ENCODE measurements around the gene SOX10. TPM values are rescaled to one million over a fixed set of nuclear protein-coding genes. Genes with fewer than 3 reads are reported as not detected.

Gene SOX10
- total RNA-seq, 1 experiment from 2014 or later = not detected

DNA sequence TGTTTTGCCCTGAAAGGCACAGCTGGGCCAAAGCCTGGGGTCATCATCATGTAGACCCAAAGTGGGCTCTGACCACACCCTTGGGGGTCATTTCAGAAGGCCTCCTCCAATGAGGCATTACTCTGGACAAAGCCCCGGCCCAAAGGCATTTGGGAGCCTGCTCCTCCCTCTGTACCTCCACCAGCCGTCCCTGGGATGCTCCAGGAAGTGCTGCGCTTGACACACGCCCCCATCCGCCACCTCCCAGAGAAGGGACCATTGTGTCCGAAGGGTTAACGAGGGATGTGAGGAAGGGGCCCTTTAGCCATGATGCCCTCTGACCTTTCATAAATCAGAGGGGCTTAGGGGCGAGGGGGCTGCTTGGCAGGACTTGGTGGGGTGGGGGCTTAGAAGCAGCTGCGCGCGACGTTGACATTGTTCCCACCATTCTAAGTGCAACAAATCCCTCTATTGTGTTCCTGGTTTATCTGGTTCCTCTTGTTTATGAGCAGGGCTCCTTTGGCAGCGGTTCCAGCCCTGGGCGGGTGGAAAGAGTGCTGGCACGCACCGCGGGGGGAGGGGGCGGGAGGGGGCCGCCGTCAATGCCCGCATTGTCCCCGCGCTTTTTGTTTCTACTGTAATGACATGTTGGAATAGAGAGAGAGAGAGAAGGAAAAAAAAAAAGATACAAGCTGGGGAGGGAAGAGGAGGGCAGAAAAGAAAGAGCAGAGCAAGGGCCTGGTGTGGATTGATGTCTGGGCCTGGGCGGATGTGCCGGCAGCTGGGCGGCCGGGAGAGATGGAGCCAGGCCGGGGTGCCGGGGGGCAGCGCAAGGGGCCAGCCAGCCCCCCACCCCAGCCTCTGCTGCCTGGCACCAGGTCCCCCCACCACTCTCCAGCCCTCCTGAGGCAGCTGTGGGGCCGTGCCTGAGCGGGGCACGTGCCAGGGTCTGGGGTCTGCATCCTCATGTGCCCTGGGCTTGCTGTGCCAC is 32.1 kb upstream of the SOX10 start:
- no peak for DNase-seq (ENCODE audit: low read depth)

DNA sequence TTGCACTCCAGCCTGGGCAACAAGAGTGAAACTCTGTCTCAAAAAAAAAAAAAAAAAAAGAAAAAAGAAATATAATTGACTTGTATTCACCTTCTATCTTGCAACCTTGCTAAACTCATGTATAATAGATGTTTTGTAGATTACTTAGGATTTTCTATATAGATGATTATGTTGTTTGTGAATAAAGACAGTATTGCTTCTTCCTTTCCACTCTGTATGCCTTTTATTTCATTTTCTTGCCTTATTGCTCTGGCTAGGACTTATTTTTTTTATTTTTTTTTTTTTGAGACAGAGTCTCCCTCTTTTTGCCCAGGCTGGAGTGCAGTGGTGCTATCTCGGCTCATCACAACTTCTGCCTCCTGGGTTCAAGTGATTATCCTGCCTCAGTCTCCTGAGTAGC is 29.7 kb upstream of the SOX10 start:
- DNase-seq (ENCODE audit: low read depth) = no peak

DNA sequence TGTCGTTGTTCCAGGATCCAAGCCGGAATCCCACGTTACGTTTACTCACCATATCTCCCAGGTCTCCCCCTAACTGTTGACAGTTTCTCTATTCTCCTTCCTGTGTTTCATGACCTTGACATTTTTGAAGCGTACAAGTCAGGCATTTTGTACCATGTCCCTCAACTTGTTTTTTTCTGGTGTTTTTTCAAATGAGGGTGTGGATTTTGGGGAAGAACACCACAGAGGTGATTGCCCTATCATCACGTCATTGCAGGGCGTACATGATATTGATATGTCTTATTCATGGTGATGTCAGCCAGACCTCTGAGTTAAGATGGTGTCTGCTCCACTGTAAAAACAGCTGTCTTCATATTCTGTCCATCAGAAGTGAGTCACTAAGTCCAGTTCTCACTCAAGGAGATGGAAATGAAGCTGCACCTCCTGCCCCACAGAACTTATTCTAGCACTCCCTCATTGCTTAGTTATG is 28.3 kb upstream of the SOX10 start:
- peak; percentile 51 for DNase-seq (ENCODE audit: low read depth)

DNA sequence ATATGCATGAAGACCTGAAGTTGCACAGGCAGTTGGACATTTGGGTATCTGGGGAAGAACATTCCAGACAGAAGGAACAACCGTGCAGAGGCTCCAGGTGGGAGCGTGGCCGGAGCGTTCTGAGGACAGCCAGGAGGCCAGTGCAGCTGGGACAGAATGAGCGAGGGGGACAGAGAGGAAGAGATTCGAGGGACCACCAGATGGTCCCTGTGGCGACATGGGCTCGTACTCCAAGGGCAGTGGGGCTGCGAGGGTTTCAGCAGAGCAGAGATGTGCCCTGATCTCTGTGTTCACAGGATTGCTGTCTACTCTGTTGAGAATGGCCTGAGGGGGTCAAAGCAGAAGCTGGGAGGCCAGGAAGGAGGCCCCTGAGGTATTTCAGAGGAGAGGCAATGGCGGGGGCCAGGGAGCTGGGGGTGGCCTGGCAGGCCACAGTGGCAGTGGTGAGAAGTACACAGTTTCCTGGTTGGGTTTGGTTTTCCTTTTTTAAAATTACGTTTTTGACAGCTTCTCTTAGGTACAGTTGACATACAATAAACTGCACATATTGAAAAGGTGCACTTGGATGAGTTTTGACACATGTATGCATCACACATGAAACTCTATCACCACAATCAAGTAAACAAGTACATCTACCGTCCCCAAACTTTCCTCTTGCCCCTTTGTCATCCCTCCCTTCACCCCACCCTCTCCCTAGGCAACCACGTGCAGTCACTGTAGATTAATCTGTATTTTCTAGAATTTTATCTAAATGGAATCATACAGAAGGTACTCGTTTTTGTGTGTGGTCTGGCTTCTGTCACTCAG is 24.8 kb upstream of the SOX10 start:
- no peak for DNase-seq (ENCODE audit: low read depth)

DNA sequence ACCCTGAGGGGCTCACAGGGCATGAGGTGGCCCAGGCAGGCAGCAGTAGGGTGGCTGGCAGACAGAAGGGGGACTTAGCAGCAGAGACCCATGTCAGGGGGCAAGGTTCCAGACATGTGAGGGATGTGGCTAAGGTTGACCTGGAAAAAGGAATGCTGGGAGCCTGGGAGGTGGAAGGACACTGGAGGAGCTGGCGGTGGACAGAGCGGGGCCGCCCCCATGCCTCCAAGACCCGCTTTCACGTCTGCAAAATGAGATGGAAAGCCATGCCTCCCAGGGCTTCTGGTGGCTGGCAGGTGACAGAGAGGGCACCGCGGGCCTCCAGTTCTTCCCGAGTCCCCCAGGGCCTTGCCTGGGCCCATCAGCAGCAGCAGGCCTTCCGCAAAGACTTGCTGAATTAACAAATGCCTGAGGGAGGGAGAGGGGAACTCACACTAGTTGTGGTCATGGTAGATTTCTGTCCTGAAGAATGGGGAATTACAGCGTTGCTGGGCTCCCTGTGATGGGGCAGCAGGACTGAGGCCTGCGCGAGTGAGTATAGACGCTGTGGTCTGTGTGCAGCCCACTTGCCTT is 23.1 kb upstream of the SOX10 start:
- no peak for DNase-seq (ENCODE audit: low read depth)

DNA sequence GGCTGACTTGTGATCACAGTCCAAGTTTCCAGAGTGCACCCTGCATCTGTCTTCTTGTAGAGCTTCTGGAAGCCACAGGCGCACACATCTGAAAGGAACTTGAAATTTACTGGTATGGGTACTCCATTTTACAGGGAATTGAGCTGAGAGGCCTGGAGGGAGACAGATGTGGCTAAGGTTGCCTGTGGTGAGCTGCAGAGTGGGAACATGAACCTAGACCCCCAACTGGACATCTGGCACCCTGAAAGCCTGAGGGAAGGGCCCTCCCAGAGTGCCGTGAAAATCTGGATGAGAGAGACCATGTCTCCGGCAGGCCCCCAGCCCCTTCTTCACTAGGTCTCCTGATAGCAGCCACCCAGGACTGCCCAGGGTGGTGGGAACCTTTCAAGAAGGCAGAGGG is 22.6 kb upstream of the SOX10 start:
- no peak for DNase-seq (ENCODE audit: low read depth)

DNA sequence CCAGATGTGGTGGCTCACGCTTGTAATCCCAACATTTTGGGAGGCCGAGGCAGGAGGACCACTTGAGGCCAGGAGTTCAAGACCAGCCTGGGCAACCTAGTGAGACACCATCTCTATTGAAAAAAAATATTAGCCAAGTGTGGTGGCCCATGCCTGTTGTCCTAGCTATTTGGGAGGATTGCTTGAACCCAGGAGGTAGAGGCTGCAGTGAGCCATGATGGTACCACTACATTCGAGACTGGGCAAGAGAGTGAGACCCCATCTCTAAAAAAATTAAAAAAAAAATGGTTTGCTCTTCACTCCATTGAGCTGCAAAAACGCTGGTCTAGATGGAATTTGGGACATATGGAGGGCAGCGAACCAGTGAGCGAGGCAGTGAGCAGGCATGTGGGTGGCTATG is 21.6 kb upstream of the SOX10 start:
- DNase-seq (ENCODE audit: low read depth) = no peak

DNA sequence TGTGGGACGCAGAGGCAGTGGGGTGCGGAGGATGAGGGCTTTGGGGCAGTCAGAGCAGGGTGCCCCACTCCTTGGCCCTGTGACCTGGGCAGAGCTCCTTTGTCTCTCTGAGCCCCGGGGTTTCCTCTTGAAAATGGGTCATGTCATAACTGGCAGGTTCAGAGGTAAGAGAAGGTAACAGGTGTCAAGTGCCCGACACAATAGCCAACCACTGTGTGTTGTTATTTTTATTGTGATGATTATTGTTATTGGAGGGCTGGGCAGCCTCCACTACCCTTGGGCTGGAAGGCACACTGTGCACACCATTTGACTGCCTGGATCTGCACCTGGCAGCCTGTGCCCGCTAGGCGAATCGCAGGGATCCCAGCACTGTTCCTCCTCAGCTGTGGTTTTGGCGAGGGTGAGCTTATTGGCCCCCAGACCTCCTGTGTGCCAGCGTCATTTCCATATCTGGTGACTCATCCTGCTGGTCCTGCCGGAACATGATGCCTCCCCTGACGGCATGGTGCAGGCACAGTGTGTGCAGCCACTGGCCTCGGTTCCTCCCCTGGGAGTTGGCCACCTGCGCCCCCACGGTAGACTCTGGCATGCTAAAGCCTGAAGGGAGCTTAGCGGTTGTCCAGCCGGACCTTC is 15.4 kb upstream of the SOX10 start:
- DNase-seq (ENCODE audit: low read depth) = peak; percentile 88

DNA sequence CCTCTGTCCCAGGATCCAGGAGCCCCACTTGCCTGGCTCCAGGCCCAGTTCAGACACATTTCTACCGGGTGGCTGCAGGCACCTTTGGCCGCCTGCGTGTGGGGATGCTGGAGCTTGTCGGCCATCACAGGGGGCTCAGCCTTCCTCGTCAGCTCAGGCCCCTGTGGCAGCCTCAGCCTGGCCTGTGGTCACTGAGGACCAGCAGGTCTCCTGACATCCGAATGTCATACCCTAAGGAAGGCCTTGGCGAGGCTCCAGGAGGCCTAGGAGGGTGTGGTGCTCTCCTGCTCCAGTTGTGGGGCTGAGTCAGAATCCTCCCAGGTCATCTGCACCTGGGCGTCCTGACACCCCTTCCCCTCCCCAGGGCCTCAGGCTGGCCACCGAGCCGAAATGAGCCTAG is 14.9 kb upstream of the SOX10 start:
- DNase-seq (ENCODE audit: low read depth) = no peak

DNA sequence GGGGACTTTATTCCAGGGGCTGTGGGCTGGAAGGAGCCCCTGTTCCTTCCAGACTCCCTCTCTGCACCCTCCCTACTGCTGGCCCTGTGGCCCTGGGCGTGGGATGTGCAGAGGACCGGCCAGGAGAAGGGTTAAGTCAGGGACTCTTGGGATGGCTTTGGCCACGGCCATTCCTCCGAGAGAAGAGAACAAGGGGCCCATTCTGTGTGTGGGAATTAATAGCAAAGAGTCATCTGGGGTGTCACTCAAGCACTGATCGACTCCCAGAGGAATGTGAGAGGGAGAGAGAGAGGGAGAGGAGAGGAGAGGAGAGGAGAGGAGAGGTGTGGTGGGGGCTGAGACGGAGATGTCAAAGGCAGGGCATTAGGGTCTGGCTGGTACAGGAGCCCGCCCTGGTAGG is 14.2 kb upstream of the SOX10 start:
- DNase-seq (ENCODE audit: low read depth) = no peak

DNA sequence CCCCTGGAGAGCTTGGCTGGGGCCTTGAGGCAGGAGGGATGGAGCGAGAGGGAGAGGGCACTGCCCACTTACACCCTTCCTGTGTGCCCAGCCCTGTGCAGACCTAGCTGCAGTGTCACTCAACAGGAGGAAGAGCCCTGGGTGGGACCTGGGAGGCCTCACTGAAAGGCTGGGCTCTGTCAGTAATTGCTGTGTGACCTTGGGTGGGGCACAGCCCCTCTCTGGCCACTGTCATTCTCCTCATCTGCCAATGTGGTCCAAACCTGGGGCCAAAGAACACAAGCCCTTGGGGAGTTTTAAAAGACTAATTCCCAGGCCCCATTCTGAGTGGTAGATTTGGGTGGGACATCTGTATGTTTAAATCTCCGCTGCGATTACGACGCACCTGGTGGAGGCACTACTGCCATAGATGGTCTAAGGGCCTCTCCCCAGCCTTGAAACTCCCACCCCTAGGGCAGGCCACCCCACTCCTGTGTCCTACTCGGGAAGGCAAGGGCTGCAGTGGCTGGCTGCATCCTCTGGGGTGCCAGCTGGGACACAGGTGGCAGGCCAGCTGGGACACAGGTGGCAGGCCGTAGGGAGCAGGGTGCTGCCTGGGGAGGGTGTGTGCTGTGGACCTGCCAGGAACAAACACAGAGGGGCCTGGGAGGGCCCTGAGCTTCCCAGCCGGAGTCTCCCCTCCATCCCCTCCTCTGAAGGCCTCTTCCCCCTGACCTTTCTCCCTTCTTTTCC is 12.3 kb upstream of the SOX10 start:
- no peak for DNase-seq (ENCODE audit: low read depth)

DNA sequence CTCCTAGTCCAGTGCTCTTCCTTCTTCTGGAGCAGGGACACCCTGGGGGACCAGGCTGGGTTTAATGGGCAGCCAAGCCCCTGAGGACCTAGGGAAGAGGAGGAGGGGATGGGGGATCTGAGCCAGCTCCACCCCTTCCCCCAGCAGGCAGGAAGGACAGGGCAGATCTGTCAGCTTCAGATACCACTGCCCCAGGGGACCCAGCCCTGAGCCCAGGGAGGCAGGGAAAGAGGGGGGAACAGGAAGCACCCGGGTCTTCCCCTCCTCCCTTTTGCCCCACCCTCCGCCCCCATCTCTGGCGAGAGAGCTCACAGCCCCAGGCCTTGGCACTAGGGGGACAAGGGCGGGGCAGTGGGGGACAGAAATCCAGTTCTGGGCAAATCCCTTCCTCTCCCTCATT is 11.7 kb upstream of the SOX10 start:
- DNase-seq (ENCODE audit: low read depth) = no peak

DNA sequence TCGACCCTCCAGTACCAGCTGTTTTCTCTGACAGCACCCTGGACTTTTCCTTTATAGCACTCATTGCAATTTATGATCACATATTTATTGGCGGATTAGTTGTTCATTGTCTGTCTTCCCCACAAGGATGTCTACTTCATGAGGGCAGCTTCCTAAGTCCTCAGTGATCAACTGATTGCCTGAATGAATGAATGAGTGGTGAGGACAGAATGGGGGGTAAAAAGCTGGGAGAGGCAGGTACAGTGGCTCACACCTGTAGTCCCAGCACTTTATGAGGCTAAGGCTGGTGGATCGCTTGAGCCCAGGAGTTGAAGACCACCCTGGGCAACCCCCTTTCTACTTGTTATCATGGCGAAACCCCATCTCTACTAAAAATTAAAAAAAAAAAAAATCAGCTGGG is 11.1 kb upstream of the SOX10 start:
- no peak for DNase-seq (ENCODE audit: low read depth)

DNA sequence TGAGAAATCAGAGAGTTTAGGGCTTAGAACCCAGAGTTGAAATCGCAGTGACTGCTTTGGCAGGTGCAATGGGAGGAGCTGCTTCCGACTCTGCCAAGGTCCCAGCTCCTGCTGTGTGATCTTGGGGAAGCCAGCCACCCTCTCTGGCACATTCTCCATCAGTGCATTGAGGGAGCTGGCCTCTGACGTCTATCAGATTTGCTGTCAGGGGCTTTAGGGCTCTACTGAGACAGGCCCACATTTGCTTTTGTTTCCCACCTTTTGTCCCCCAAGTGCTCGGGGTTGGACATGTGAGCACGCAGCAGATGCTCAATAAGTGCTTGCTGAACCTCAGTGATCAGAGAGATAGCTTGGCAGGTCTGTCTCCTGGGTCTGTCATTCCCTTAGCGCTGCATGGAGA is 10.6 kb upstream of the SOX10 start:
- DNase-seq (ENCODE audit: low read depth) = no peak

DNA sequence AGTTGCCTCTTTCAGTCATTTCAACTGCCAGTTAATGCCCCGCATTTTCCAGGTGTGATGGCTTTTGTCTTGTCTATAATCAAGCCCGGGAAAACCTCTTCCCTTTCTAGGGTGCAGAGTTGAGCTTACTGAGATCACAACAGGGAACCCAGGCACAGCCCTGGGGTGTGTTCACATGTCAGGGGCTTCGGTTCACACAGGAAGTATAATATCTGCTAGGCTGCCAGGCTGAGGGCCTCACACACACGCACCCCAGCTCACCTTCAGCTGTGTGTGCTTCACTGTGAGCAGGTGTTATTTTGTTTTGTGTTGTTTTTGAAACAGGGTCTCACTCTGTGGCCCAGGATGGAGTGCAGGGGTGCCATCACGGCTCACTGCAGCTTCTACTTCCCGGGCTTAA is 9.7 kb upstream of the SOX10 start:
- no peak for DNase-seq (ENCODE audit: low read depth)

DNA sequence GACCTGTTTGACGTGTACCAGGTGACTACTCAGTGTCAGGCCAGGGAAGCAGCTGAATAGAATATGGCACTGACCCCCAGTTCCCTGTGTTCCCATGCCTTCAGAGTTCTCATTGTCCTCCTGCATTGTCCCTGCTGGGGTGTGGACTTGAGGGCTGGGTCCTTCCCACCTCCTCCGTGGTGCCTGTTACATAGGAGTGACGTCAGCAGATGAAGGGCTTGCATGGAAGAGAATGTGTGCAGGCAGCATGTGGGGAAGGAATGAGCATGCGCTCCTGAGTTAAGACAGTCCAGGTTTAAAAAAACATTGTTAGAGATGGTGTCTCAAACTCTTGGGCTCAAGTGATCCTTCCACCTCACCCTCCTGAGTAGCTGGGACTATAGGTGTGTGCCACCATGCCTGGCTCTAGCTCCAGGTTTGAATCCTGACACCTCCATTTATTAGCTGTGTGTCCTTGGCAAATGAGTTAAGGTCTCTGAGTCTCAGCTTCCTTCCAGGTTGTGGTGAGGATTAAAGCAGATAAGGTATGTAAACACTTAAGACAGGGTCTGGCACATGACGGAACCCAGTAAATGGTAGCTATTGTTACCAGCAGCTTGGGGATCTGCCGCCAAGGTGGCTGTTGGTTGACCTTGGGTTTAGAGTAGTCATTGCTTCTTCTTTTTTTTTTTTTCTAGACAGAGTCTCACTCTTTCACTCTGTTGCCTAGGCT is 7.5 kb upstream of the SOX10 start:
- DNase-seq (ENCODE audit: low read depth) = no peak

DNA sequence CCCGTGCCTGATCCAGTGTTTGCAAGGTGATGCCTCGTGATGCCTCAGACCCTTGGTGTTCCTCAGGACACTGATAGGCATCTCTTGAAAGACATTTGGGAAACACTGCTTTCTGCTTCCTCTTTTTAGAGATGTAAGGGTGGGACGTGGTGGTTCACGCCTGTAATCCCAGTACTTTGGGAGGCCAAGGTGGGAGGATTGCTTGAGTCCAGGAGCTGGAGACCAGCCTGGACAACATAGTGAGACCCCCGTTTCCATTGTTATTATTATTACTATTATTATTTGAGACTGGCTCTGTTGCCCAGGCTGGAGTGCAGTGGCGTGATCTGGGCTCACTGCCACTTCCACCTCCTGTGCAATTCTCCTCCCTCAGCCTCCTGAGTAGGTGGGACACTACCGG is 6.5 kb upstream of the SOX10 start:
- DNase-seq (ENCODE audit: low read depth) = no peak

DNA sequence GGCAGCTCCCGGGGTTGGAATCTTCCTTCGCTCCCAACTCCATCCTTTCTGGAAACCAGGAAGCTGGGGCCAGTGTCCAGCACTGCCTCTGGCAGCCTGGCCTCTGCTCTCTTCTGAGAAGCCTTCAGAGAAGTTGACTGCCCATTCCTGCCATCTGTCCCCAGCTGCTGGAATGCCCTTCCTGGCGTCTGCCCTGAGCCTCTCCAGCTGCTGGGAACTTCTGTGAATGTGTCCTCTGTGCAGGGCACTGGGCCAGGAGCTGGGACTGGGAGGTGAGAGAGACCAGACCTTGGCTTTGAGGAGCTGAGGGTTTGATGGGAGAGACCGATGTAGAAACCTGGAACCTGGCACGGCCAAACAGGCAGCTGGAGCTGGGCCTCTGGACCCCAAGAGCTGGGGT is 5.9 kb upstream of the SOX10 start:
- no peak for DNase-seq (ENCODE audit: low read depth)

DNA sequence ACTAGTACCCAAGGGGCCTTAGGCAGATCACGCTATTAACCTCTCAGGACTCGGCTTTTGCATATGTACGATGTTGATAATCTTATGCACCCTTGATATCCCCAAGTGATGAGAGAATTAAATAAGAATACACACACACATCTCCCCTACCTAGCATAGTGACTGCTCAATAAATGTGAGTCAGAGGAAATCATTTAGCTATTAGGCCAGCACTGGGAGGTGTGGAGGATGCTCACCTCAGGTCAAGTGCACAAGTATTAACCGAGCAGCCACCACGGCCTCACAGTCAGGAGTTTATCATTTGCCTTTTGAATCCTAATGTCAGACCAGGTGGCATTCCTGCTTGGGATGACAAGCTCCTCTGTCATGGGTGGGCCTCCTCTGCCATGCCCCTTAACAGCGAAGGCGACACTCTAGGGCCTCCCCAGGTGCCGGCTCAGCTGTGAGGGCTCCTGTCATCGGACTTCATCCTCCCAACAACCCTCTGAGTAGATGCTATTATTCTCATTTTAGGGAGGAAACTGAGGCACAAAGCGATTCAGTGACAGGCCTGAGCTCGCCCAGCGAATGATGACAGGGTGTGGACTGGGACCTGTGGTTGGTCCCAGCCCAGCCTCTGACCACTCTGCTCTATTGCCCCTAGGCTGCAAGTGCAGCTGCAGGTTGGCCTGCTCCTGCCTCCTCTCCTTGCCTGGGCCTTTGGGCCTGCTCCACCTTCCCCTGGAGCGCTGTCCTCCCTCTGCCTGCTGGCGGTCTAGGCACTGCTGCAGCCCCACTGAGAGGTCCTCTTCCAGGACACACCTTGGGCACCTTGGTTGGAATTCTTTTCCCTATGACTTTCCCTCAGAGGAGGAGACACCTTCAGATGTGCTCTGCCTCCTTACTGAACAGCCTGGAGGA is 5.0 kb upstream of the SOX10 start:
- DNase-seq (ENCODE audit: low read depth) = no peak

Measured in HT1080 (cell line).